Measurements from ENCODE around the gene CAMTA2.

GRCh38 chr17:4938688-4939545 is 48.6 kb downstream of the CAMTA2 start:
- no peak for TF ChIP-seq REST (IDR thresholded peaks at IDR 0.05; ENCODE audit: insufficient replicate concordance, low read depth)
- no peak for TF ChIP-seq CTCF (IDR thresholded peaks at IDR 0.05; ENCODE audit: insufficient read depth, low read length)
- no peak for TF ChIP-seq POLR2AphosphoS5 (IDR thresholded peaks at IDR 0.05; ENCODE audit: low read depth)

Measured in HL-60 (cell line).